Nephron progenitor cell (in vitro differentiated cells): Measurements from ENCODE around the gene PCIF1.

Experiments used
- DNase-seq: peaks from one replicate; pipeline ENCODE4 v3.0.0; 2021
- H3K27ac Mint-ChIP-seq: 2 replicates; pipeline ENCODE4 v1.8.0; 2021; ENCODE audit warnings: mild to moderate bottlenecking, moderate library complexity, mixed read lengths
- H3K27me3 Mint-ChIP-seq: 2 replicates; pipeline ENCODE4 v1.8.0; 2021; ENCODE audit warnings: mild to moderate bottlenecking, low read depth, mixed read lengths; ENCODE audit not compliant: poor library complexity
- H3K36me3 Mint-ChIP-seq: 2 replicates; pipeline ENCODE4 v1.8.0; 2021; ENCODE audit warnings: low read depth, mixed read lengths
- H3K4me1 Mint-ChIP-seq: 2 replicates; pipeline ENCODE4 v1.8.0; 2021; ENCODE audit warnings: mixed read lengths
- H3K4me3 Mint-ChIP-seq: 2 replicates; pipeline ENCODE4 v1.8.0; 2021; ENCODE audit warnings: mild to moderate bottlenecking, moderate library complexity, mixed read lengths
- H3K9me3 Mint-ChIP-seq: 2 replicates; pipeline ENCODE4 v1.8.0; 2021; ENCODE audit warnings: mild to moderate bottlenecking, moderate library complexity, mixed read lengths
- TF ChIP-seq, protein P1 (sequence below): fragments of 200-600 bp; sonication (generic); IDR thresholded peaks from 2 replicates; pipeline ENCODE4 v1.5.0; 2021; ENCODE audit warnings: antibody characterized with exemption

PCIF1 gene

DNA sequence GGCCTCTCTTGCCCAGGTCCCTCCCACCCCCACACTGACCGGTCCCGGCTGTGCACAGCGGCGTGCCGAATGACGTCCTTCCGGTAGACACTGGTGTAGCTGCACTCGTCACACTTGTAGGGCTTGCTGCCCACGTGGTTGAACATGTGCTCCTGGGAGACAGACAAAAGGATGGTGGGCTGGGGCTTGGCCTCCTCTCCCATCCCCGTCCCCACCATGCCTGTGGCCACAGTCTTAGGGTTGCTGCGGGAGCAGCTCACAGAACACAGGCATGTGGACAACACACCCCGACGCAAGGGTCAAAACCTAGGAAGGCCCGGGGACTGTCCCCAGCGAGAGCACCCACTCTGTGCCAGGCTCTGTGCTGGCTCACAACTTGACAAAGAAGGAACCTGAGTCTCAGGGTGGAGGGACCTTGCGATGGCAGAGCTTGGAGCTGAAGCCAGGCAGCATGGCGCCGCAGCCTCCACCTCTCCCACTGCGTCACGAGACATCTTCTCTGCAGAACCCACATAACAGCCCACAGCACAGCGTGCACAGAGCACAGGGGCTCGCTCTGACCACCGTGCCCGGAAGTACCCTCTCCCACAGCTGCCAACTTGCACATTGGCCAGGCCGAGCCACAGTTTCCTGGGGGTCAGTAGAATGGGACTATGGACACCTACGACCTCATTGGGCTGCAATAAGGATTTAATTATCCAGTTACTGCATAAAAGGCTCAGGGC lies 27.7 kb downstream of the PCIF1 start:
- TF ChIP-seq, protein P1, sequence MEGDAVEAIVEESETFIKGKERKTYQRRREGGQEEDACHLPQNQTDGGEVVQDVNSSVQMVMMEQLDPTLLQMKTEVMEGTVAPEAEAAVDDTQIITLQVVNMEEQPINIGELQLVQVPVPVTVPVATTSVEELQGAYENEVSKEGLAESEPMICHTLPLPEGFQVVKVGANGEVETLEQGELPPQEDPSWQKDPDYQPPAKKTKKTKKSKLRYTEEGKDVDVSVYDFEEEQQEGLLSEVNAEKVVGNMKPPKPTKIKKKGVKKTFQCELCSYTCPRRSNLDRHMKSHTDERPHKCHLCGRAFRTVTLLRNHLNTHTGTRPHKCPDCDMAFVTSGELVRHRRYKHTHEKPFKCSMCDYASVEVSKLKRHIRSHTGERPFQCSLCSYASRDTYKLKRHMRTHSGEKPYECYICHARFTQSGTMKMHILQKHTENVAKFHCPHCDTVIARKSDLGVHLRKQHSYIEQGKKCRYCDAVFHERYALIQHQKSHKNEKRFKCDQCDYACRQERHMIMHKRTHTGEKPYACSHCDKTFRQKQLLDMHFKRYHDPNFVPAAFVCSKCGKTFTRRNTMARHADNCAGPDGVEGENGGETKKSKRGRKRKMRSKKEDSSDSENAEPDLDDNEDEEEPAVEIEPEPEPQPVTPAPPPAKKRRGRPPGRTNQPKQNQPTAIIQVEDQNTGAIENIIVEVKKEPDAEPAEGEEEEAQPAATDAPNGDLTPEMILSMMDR, result no peak
- no peak overlapping the region for H3K4me3 Mint-ChIP-seq
- H3K27ac Mint-ChIP-seq, result no peak overlapping the region
- peaks cover 42% of the 10 kb centered on the region for H3K36me3 Mint-ChIP-seq
- H3K9me3 Mint-ChIP-seq, result no peaks in the 10 kb centered on the region
- no peak for DNase-seq
- H3K27me3 Mint-ChIP-seq, result no peaks in the 10 kb centered on the region
- H3K4me1 Mint-ChIP-seq, result no peaks in the 10 kb centered on the region

DNA sequence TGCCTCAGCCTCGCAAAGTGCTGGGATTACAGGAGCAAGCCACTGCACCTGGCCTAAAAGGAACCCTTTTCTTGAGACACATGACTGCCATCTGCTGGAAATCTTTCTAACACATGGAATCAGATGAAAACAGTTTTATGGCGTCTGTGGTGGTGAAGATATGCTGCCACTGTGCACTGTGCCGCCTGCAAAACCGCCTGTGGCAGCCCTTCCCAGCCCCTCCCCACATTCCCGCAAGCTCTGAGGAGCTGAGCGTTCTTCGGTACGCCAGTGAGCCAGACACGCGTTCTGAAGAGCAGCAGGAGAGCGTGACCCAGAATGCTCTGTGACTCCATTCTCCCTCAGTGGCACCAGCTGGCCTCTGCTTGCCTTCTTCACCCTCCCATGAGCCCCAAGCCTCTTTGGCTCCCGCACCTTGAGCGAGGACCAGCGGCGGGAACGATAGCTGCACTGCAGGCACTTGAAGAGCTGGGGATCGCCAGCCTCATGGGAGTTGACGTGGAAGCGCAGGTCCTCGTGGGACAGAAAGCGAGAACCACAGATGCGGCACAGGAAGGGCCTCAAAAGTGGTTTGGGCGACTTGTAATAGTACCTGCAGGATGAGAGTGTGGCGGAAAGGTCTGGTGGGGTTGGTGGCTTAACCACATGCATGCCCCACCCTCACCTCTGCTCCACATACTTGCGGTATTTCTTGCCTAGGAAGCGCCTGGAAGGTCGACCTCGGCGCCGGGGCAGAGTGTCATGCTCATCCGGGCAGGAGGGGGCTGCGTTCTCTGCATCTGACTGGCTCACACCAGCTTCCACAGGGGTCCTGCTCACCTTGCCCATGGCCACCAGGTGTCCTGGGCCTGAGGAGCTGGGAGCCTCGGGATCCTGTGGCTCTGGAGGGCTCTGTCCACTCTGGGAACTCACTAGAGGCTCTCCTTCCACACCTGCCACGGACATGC lies 28.8 kb downstream of the PCIF1 start:
- no peaks in the 10 kb centered on the region for H3K4me1 Mint-ChIP-seq
- no peaks in the 10 kb centered on the region for H3K9me3 Mint-ChIP-seq
- H3K27me3 Mint-ChIP-seq, result no peaks in the 10 kb centered on the region
- no peak overlapping the region for H3K4me3 Mint-ChIP-seq
- DNase-seq, result no peak
- H3K27ac Mint-ChIP-seq, result no peak overlapping the region
- TF ChIP-seq, protein P1, result peak; percentile 25
- H3K36me3 Mint-ChIP-seq, result peaks cover 43% of the 10 kb centered on the region

DNA sequence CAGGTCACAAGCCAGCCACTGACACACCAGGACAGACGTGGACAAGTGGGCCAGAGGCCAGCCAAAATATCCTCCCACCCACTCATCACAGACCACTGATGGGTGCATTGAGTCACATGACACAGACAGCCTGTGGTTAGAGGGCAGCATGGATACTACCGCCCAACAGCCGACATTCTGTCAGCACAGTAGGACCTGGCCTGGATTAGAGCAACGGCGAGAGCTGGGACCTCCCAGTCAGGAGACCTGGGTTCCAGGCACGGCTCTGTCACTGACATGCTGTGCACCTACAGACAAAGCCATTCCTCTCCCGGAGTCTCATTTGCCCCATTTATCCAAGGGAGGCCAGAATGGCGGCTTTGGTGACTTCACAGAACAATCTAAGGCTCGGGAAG lies 29.5 kb downstream of the PCIF1 start:
- TF ChIP-seq, protein P1, result no peak
- Mint-ChIP-seq H3K9me3 (no peaks in the 10 kb centered on the region), H3K27me3 (no peaks in the 10 kb centered on the region), H3K36me3 (peaks cover 36% of the 10 kb centered on the region), H3K4me3 (no peak overlapping the region), H3K4me1 (no peaks in the 10 kb centered on the region), H3K27ac (no peak overlapping the region)
- DNase-seq, result no peak

DNA sequence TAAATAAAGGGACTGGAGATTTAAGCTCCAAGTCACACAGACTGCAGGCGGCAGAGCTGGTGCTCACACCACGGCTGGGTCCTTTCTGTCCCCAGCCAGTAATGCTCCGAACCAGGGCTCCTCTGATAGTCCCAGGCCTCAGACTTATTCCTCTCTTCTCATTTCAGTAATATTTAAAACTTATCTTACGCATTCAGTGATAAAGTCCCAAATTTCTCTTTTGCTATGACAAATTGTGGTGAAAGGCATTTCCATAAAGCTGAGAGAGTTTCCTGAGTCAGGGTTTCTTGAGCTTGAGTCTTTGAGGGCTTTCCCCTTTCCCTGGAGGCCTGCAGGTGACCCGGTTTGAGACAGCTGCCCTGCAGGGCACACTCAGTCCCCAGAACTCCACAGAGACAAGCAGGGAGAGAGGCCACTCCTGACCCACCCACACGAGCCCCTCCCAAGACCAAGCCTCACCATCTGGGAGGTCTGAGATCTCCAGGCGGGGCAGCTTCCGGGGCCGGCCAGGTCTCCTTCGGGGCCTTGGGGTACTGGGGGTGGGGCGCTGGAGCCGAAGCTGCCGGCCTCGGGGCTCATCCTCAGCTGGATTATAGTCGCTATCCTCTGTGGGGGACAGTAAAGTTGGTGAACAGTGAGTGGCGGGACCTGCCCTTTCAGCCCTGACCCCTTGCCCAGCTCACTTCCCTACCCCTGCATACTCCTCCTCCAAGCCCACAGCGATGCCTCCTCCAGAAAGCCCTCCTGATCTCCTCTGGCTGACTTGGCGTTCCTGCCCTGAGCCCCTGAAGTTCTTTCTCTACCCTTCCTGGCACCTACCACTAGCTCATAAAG lies 30.9 kb downstream of the PCIF1 start:
- H3K27me3 Mint-ChIP-seq, result no peaks in the 10 kb centered on the region
- H3K4me3 Mint-ChIP-seq, result no peak overlapping the region
- no peaks in the 10 kb centered on the region for H3K9me3 Mint-ChIP-seq

DNA sequence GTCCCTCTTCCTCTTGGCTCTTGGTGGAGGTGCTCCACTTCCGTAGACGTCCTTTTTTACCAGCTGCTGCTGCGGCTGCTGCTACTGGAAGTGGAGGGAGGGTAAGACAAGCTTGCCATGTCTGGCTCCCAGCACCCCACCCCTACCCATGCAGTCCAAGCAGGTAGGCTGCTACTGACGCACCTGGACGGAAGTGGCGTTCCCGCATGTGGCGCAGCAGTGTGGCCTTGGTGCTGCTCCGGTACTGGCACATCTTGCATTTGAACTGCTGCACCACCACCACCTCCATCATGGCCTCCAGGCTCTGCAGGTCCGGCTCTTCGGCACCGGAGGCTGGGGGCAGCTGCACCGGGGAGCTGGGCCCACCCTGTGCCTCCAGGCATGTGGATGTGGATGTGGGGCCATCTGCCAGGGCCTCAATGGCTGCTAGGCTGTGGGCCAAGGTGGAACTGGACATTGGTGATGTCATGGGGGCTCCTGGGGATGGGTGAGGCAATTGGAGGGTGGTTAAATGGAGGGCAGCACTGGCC lies 33.1 kb downstream of the PCIF1 start:
- Mint-ChIP-seq H3K27me3 (peaks cover 3% of the 10 kb centered on the region), H3K36me3 (peaks cover 18% of the 10 kb centered on the region), H3K27ac (no peak overlapping the region), H3K4me3 (no peak overlapping the region), H3K4me1 (peaks cover 24% of the 10 kb centered on the region), H3K9me3 (no peaks in the 10 kb centered on the region)
- TF ChIP-seq, protein P1, result no peak
- DNase-seq, result no peak

More for the DNA sequence above, 30.9 kb downstream of the PCIF1 start:
- TF ChIP-seq, protein P1, result no peak
- no peak for DNase-seq
- Mint-ChIP-seq H3K27ac (no peak overlapping the region), H3K4me1 (peaks cover 11% of the 10 kb centered on the region), H3K36me3 (peaks cover 22% of the 10 kb centered on the region)
